NT2/D1 (cell line): ENCODE results near the gene TAGLN.

Experiments used
- DNase-seq: peaks from one replicate; pipeline ENCODE4 v3.0.0-alpha.2; 2011; ENCODE audit warnings: low read depth, low spot score
- H3K27me3 ChIP-seq: 2 replicates; pipeline ENCODE4 v1.6.0; 2011; ENCODE audit warnings: mild to moderate bottlenecking; ENCODE audit not compliant: insufficient read length, insufficient read depth
- H3K36me3 ChIP-seq: 2 replicates; pipeline ENCODE4 v1.6.1; 2011; ENCODE audit warnings: mild to moderate bottlenecking, low read length, mixed read lengths; ENCODE audit not compliant: insufficient read depth, insufficient read length
- H3K4me1 ChIP-seq: 2 replicates; pipeline ENCODE4 v1.5.1; 2011; ENCODE audit not compliant: insufficient read depth, insufficient read length
- H3K4me3 ChIP-seq: 2 replicates; pipeline ENCODE4 v1.5.1; 2011; ENCODE audit warnings: low read depth; ENCODE audit not compliant: insufficient read length
- H3K9ac ChIP-seq: 2 replicates; pipeline ENCODE4 v1.6.0; 2011; ENCODE audit warnings: low read depth; ENCODE audit not compliant: insufficient read length
- H3K9me3 ChIP-seq: 2 replicates; pipeline ENCODE4 v1.5.1; 2011; ENCODE audit warnings: mild to moderate bottlenecking, low read length; ENCODE audit not compliant: insufficient read depth
- SUZ12 ChIP-seq: IDR thresholded peaks from 2 replicates; pipeline ENCODE4 v1.6.1; 2011; ENCODE audit not compliant: insufficient read length, insufficient read depth; ENCODE audit errors: extremely low read depth
- YY1 ChIP-seq: IDR thresholded peaks from 2 replicates; pipeline ENCODE4 v1.6.1; 2011; ENCODE audit not compliant: insufficient read length, insufficient read depth
- ZNF274 ChIP-seq: IDR thresholded peaks from 2 replicates; pipeline ENCODE4 v1.6.1; 2011; ENCODE audit warnings: mild to moderate bottlenecking, low read depth, low read length

TAGLN gene

GRCh38 chr11:117199916-117200812 lies 994 bp downstream of the TAGLN start:
- Histone ChIP-seq H3K27me3 (no peaks in the 10 kb centered on the region), H3K9ac (peak overlapping the region; percentile 79), H3K36me3 (peaks cover 78% of the 10 kb centered on the region), H3K4me1 (peaks cover 10% of the 10 kb centered on the region), H3K9me3 (no peaks in the 10 kb centered on the region), H3K4me3 (peak overlapping the region; percentile 38)
- TF ChIP-seq SUZ12, result no peak
- no peak for TF ChIP-seq YY1
- TF ChIP-seq ZNF274, result no peak
- no peak for DNase-seq

GRCh38 chr11:117200813-117201657 lies 1.9 kb downstream of the TAGLN start:
- H3K9ac ChIP-seq, result no peak overlapping the region
- peaks cover 10% of the 10 kb centered on the region for H3K4me1 ChIP-seq

GRCh38 chr11:117201658-117202305 lies 2.6 kb downstream of the TAGLN start:
- no peak overlapping the region for H3K4me3 ChIP-seq

More at GRCh38 chr11:117200813-117201657, 1.9 kb downstream of the TAGLN start:
- Histone ChIP-seq H3K36me3 (peaks cover 75% of the 10 kb centered on the region), H3K4me3 (no peak overlapping the region), H3K27me3 (no peaks in the 10 kb centered on the region), H3K9me3 (no peaks in the 10 kb centered on the region)
- TF ChIP-seq YY1 (no peak), SUZ12 (no peak), ZNF274 (no peak)
- DNase-seq, result no peak

GRCh38 chr11:117202386-117203068 lies 3.4 kb downstream of the TAGLN start:
- Histone ChIP-seq H3K9ac (no peak overlapping the region), H3K36me3 (peaks cover 62% of the 10 kb centered on the region), H3K4me3 (no peak overlapping the region), H3K27me3 (no peaks in the 10 kb centered on the region), H3K4me1 (peaks cover 10% of the 10 kb centered on the region), H3K9me3 (no peaks in the 10 kb centered on the region)
- no peak for TF ChIP-seq SUZ12
- TF ChIP-seq YY1, result no peak
- TF ChIP-seq ZNF274, result no peak
- DNase-seq, result no peak

More at GRCh38 chr11:117201658-117202305, 2.6 kb downstream of the TAGLN start:
- H3K36me3 ChIP-seq, result peaks cover 70% of the 10 kb centered on the region
- H3K9ac ChIP-seq, result no peak overlapping the region
- H3K4me1 ChIP-seq, result peaks cover 10% of the 10 kb centered on the region
- no peaks in the 10 kb centered on the region for H3K27me3 ChIP-seq
- no peaks in the 10 kb centered on the region for H3K9me3 ChIP-seq
- TF ChIP-seq SUZ12 (no peak), ZNF274 (no peak), YY1 (no peak)
- no peak for DNase-seq

GRCh38 chr11:117203069-117203407 lies 3.9 kb downstream of the TAGLN start:
- Histone ChIP-seq H3K4me3 (no peak overlapping the region), H3K27me3 (no peaks in the 10 kb centered on the region), H3K4me1 (peaks cover 10% of the 10 kb centered on the region), H3K9me3 (no peaks in the 10 kb centered on the region), H3K9ac (no peak overlapping the region), H3K36me3 (peaks cover 59% of the 10 kb centered on the region)
- DNase-seq, result no peak
- TF ChIP-seq YY1 (no peak), ZNF274 (no peak), SUZ12 (no peak)

- Histone ChIP-seq H3K4me3 (no peak overlapping the region), H3K9ac (no peak overlapping the region), H3K36me3 (peaks cover 59% of the 10 kb centered on the region), H3K4me1 (peaks cover 6% of the 10 kb centered on the region), H3K27me3 (no peaks in the 10 kb centered on the region), H3K9me3 (no peaks in the 10 kb centered on the region)
- no peak for DNase-seq
- TF ChIP-seq YY1 (no peak), SUZ12 (no peak), ZNF274 (no peak)
Measured at GRCh38 chr11:117204283-117205080, 5.3 kb downstream of the TAGLN start.
